Measurements from ENCODE around the gene CD82.

Gene CD82

DNA sequence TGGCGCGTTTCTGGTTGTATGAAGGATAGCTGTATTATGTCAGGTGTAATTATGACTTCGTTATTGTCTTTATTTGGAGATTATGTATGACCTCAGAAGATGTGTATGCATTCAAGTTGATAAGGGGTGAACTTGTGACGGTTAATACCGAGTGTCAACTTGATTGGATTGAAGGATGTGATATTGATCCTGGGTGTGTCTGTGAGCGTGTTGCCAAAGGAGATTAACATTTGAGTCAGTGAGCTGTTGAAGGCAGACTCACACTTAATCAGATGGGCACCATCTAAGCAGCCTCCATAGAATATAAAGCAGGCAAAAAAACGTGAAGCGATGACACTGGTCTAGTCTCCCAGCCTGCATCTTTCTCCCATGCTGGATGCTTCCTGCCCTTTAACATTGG lies 15.3 kb upstream of the CD82 start:
- ChIA-PET CTCF (interaction anchor here (1.0 to 1.2 kb wide), 2 partner anchors 14 to 67 kb away, joined by 3 to 4 read pairs; no protein-coding TSS in a partner anchor), POLR2A (no interaction called here)
- no peak for DNase-seq (ENCODE audit: extremely low spot score)
- TF ChIP-seq, protein P1, sequence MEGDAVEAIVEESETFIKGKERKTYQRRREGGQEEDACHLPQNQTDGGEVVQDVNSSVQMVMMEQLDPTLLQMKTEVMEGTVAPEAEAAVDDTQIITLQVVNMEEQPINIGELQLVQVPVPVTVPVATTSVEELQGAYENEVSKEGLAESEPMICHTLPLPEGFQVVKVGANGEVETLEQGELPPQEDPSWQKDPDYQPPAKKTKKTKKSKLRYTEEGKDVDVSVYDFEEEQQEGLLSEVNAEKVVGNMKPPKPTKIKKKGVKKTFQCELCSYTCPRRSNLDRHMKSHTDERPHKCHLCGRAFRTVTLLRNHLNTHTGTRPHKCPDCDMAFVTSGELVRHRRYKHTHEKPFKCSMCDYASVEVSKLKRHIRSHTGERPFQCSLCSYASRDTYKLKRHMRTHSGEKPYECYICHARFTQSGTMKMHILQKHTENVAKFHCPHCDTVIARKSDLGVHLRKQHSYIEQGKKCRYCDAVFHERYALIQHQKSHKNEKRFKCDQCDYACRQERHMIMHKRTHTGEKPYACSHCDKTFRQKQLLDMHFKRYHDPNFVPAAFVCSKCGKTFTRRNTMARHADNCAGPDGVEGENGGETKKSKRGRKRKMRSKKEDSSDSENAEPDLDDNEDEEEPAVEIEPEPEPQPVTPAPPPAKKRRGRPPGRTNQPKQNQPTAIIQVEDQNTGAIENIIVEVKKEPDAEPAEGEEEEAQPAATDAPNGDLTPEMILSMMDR (IDR thresholded peaks at IDR 0.05; ENCODE audit: control extremely low read depth, extremely low read depth, low read depth, missing control alignments): no peak

DNA sequence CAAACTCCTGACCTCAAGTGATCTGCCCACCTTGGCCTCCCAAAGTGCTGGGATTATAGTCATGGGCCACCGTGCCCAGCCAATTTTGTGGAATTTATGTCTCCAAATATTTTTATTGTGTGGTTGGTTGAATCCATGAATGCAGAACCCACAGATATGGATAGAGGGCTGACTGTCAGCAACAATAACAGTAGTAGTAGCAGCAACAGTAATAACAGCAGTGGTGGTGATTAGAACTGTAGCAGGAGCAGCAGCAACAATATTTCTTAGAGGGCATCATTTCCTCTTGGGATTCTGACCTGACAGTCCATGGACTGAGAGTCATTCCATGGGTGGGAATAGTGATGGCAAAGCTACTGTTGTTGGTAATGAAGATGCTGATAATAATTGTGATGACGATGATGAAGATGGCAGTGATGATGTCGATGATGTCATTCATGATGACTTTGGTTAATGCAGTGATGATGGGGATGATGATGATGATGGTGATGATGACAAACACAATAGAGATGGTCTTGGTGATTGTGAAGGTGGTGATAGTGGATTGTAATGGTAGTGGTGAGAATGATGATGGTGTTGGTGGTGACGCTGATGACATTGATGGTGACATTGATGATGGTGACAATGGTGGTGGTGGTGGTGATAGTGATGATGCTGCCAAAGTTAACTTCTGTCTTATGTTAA lies 13.9 kb upstream of the CD82 start:
- ChIA-PET POLR2A (no interaction called here), CTCF (interaction anchor here (0.7 to 16.3 kb wide), 4 partner anchors 28 to 441 kb away, joined by 3 to 421 read pairs (median 3); no protein-coding TSS in a partner anchor)
- TF ChIP-seq, protein P1 (IDR thresholded peaks at IDR 0.05; ENCODE audit: control extremely low read depth, extremely low read depth, low read depth, missing control alignments): no peak
- no peak for DNase-seq (ENCODE audit: extremely low spot score)

DNA sequence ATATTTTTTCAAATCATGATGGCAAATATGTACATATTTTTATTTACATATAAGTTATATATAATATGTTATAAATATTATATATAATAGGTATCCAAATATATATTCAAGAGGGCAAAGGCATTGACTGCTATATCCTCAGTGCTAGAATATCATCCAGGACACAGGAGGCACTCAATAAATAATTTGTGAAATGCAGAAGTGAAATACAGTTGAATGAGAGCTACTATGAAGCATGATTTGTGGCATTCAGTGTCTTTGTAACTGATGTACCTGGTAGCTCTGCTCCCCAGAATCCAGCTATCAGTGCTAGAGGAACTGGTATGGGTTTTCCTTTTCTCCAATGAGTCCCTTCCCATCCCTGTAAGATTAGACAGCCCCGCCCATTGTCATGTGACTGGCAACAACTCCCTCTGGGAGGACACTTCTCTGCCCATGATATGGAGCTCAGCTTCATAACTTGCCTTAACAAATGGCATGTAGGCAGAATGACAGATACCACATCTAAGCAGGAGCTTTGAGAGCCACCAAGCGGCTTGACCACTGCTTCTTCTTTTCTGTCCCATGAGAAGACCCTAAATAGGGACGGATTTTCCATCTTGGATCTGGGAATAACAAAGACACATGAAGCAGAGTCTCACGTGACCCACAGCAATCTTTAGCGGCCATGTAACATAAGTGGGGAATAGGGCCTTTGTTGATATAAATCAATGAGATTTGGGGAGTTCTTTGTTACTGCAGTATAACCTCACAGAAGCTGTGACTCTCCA lies 10.2 kb upstream of the CD82 start:
- ChIA-PET POLR2A (no interaction called here), CTCF (interaction anchor here (0.7 to 16.3 kb wide), 17 partner anchors 8 to 356 kb away, joined by 3 to 421 read pairs (median 4); partner anchors contain the start of gene CD82)
- TF ChIP-seq, protein P1 (IDR thresholded peaks at IDR 0.05; ENCODE audit: control extremely low read depth, extremely low read depth, low read depth, missing control alignments): no peak
- no peak for DNase-seq (ENCODE audit: extremely low spot score)

DNA sequence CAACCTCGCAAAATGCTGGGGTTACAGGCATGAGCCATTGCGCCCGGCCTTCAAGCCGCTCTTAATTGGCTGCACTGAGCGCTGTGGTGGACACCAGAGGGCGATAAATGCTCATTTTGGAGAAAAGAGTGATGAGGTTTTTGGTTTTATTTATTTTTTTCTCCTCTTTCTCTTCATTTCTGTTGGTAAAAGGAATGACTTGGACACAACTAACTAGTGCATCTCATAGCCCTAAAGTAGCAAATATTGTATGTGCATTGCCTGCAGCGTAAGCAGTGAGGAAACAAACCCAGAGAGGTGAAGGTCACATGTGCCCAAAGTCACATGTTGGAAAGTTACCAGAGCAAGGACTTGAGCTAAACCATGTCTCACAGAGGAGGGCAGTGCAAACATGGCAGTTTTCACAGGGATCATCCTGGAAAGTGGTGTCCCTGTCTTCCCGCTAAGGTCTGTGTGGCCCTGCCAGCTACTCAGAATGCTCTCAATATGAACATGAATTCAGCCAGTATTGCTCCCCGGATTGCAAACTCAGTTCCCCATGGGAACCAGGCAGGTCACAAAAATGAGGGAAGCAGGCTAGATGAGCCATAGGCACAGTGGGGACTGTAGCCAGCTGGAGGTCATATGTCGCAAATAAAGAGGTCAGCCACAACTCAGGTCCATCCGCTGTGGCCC lies 8.6 kb upstream of the CD82 start:
- ChIA-PET CTCF (interaction anchor here (0.6 to 16.3 kb wide), 29 partner anchors 9 to 546 kb away, joined by 3 to 421 read pairs (median 6); partner anchors contain the start of gene CD82), POLR2A (no interaction called here)
- no peak for DNase-seq (ENCODE audit: extremely low spot score)
- TF ChIP-seq, protein P1 (IDR thresholded peaks at IDR 0.05; ENCODE audit: control extremely low read depth, extremely low read depth, low read depth, missing control alignments): peak; percentile 88

DNA sequence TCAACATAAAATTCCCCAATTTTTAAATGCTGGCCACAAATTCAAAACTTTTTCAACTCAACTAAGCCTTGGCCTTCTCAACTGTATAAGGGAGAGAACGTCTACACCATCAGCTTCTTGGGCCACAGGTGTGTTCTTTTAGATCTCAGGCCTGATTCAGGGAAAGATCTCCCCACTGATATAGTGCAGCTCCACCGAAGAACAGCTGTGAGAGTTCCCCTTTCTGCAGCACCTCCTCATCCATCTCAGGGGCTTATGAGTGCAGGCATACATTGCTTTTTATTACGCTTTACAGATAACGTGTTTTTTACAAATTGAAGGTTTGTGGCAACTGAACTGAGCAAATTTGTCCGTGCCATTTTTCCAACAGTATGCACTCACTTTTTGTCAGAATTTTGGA lies 8.0 kb upstream of the CD82 start:
- ChIA-PET CTCF (interaction anchor here (0.6 to 16.3 kb wide), 27 partner anchors 9 to 546 kb away, joined by 3 to 421 read pairs (median 6); partner anchors contain the start of gene CD82), POLR2A (no interaction called here)
- DNase-seq (ENCODE audit: extremely low spot score): no peak
- TF ChIP-seq, protein P1 (IDR thresholded peaks at IDR 0.05; ENCODE audit: control extremely low read depth, extremely low read depth, low read depth, missing control alignments): no peak

Data from GM10248 (cell line).